Thyroid gland (tissue), 4 donors: ENCODE measurements around the gene SKP1. TPM values are rescaled to one million over a fixed set of nuclear protein-coding genes. Genes with fewer than 3 reads are reported as not detected.
A peak's percentile ranks its signal among the peaks of the same experiment; 100 is the strongest.

Experiments used
- DNase-seq, 2 donors: peaks; one replicate each; pipeline ENCODE4 v3.0.0-alpha.2; 2019
- H3K27ac ChIP-seq, 3 donors: fragments of 200-600 bp; sonication (generic); 1 replicate in 2 of 3; 2 replicates in 1 of 3; pipeline ENCODE4 v1.5.1; 2016 to 2019; ENCODE audit warnings: mild to moderate bottlenecking in 1 of 3, moderate library complexity in 1 of 3
- H3K27me3 ChIP-seq: fragments of 200-600 bp; sonication (generic); one replicate; pipeline ENCODE4 v1.5.1; 2019
- H3K36me3 ChIP-seq, 2 donors: fragments of 200-600 bp; sonication (generic); one replicate each; pipeline ENCODE4 v1.5.1; 2016 to 2019
- H3K4me1 ChIP-seq, 2 donors: fragments of 200-600 bp; sonication (generic); one replicate each; pipeline ENCODE4 v1.5.1; 2017 to 2019
- H3K4me3 ChIP-seq, 3 donors: fragments of 200-600 bp; sonication (generic); replicated peaks in 1 of 3; 1 replicate in 2 of 3; 2 replicates in 1 of 3; pipeline ENCODE4 v1.5.1; 2016; ENCODE audit warnings: mild to moderate bottlenecking in 1 of 3
- H3K9me3 ChIP-seq: fragments of 200-600 bp; sonication (generic); one replicate; pipeline ENCODE4 v1.5.1; 2017
- POLR2A ChIP-seq, 2 donors: fragments of 450-650 bp; IDR thresholded peaks; one replicate each; pipeline ENCODE4 v1.6.1; 2017; ENCODE audit warnings: antibody characterized with exemption in 2 of 2, mild to moderate bottlenecking in 2 of 2, moderate library complexity in 1 of 2
- WGBS, 2 donors: methylation state at CpG; one replicate each; pipeline ENCODE4 v1.1.5; 2017; 5-methylcytosine and 5-hydroxymethylcytosine counted together
- intact Hi-C: fragments of 100-400 bp; cut with DNase I; formaldehyde crosslinking; loops from one replicate; pipeline ENCODE4 v1.15.1; 2023
- total RNA-seq, 4 donors: library from RNA; depleted of rRNA; stranded (reverse); fragments of >200 nt; gene quantifications; one replicate each; pipeline ENCODE4 v1.2.3, GENCODE V29; 2016
- TF ChIP-seq, protein P1 (sequence below), 6 experiments: fragments of 200-600 bp in 3 of 6; fragments of 450-650 bp in 3 of 6; sonication (generic) in 3 of 6; IDR thresholded peaks; one replicate each; pipeline ENCODE4 v1.5.1; 2016 to 2019; ENCODE audit warnings: antibody characterized with exemption in 6 of 6, mild to moderate bottlenecking in 2 of 6, inconsistent platforms in 1 of 6, moderate library complexity in 1 of 6

SKP1 gene
- total RNA-seq, 4 donors from 2014 or later, result 234 to 418 (median 346) TPM

DNA sequence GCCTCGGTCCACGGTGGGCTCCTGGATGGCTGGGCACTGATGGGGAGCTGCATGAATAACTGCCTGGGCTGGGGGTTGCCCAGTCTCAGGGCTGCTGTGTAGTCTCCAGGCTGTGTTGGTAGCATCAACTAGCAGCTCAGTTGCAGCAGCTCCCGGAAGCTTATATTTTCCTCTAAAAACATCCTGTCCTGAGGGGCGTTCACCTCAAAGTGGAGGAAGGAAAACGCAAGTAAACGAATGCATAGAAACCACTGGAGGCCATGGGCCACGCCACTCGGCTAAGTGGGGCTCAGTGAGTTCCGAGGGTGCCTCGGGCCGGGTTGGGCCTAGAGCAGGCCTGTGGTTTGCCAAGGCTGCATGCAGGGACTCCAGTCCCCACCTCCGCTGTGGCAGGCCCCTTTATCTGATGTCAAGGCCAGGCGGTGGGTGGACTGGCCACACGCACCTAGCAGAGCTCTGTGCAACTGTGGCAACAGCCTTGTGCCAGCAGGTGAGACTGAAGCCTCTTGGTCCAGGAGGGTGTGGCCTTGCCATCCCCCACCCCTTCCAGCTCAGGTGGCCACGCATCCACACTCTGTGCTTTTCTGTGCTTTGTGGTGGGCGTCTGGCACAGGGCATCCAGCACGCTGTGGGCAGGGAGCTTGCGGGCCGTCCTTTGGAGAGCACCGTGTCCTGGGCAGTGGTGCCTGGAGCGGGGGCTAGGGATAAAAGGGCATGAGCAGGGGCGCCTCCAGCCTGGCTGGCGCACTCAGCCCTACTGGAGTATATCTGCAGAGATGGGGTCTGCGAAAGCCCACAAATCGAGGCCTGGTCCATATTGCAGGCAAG lies 47.1 kb downstream of the SKP1 start:
- WGBS, 2 donors, result 74 to 90% methylated on average over 17 to 23 of the region's 25 CpGs
- Histone ChIP-seq H3K4me1 (peaks cover 10 to 29% of the 10 kb centered on the region in 2 donors), H3K27me3 (no peaks in the 10 kb centered on the region), H3K9me3 (no peaks in the 10 kb centered on the region), H3K27ac (no peak overlapping the region), H3K36me3 (peaks cover 0 to 4% of the 10 kb centered on the region in 2 donors), H3K4me3 (no peak overlapping the region)
- intact Hi-C loops, result no loop called here
- no peak for TF ChIP-seq POLR2A (IDR thresholded peaks at IDR 0.05)
- no peak for DNase-seq

DNA sequence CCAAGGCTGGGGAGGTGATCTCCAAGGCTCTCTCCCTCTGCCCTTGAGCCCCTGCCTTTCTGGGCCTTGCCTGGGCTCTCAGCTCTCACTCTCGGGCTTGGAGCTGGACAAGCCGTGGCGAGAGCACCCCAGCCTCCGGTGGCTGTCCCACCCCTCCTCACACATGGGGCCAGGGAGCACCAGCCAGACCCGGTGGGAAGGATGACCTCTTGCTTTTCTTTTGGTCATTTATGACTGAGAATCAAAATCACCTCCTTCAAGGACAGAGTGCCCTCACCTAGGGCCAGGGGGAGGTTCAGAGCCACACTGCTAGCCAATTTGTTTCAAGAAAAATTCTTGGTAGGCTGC lies 48.1 kb downstream of the SKP1 start:
- intact Hi-C loops, result no loop called here
- Histone ChIP-seq H3K27me3 (no peaks in the 10 kb centered on the region), H3K4me3 (no peak overlapping the region), H3K4me1 (peaks cover 10 to 27% of the 10 kb centered on the region in 2 donors), H3K36me3 (no peaks in the 10 kb centered on the region), H3K9me3 (no peaks in the 10 kb centered on the region), H3K27ac (no peak overlapping the region)
- DNase-seq, result no peak
- WGBS, 2 donors, result 88 to 93% methylated on average over 4 to 5 of the region's 5 CpGs
- TF ChIP-seq POLR2A (IDR thresholded peaks at IDR 0.05), result no peak
- TF ChIP-seq, protein P1, sequence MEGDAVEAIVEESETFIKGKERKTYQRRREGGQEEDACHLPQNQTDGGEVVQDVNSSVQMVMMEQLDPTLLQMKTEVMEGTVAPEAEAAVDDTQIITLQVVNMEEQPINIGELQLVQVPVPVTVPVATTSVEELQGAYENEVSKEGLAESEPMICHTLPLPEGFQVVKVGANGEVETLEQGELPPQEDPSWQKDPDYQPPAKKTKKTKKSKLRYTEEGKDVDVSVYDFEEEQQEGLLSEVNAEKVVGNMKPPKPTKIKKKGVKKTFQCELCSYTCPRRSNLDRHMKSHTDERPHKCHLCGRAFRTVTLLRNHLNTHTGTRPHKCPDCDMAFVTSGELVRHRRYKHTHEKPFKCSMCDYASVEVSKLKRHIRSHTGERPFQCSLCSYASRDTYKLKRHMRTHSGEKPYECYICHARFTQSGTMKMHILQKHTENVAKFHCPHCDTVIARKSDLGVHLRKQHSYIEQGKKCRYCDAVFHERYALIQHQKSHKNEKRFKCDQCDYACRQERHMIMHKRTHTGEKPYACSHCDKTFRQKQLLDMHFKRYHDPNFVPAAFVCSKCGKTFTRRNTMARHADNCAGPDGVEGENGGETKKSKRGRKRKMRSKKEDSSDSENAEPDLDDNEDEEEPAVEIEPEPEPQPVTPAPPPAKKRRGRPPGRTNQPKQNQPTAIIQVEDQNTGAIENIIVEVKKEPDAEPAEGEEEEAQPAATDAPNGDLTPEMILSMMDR (IDR thresholded peaks at IDR 0.05), result no peak

DNA sequence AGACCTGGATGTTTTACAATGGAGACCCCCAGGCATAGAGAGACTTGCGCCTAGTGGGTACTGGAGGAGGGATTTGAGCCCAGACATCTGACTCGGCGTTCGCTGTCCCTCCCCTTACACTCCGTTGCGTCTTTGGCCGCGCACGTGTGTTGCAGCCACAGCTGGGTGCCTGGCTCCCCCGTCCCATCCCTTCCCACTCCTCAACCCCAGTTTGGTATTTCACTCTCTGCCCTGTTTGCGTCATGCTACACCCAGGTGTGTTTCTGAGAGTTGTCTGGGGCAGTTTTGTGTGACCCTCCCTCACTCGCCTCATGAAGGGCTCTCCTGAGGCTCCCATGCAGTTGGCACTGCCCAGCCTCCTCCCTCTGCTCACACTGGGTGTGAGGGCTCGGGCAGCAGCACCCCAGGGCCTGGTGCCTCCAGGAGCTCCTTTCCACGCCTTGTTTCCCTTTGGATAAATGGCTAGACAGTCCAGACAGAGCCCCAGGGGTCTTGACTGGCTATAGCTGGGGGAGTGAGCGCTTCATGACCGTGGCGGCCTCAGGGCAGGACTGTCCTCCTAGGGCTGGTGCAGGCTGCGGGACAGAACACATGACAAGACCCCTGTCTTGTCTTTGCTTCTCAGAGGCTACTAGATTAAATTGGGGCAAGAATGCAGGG lies 48.6 kb downstream of the SKP1 start:
- peaks cover 10 to 25% of the 10 kb centered on the region in 2 donors for H3K4me1 ChIP-seq
- no peak for DNase-seq
- H3K36me3 ChIP-seq, result no peaks in the 10 kb centered on the region
- H3K27ac ChIP-seq, result no peak overlapping the region
- intact Hi-C loops, result no loop called here
- no peak overlapping the region for H3K4me3 ChIP-seq
- H3K27me3 ChIP-seq, result no peaks in the 10 kb centered on the region
- 84 to 86% methylated on average over 15 to 17 of the region's 18 CpGs for WGBS, 2 donors
- H3K9me3 ChIP-seq, result no peaks in the 10 kb centered on the region
- TF ChIP-seq, protein P1 (IDR thresholded peaks at IDR 0.05), result no peak
- no peak for TF ChIP-seq POLR2A (IDR thresholded peaks at IDR 0.05)

DNA sequence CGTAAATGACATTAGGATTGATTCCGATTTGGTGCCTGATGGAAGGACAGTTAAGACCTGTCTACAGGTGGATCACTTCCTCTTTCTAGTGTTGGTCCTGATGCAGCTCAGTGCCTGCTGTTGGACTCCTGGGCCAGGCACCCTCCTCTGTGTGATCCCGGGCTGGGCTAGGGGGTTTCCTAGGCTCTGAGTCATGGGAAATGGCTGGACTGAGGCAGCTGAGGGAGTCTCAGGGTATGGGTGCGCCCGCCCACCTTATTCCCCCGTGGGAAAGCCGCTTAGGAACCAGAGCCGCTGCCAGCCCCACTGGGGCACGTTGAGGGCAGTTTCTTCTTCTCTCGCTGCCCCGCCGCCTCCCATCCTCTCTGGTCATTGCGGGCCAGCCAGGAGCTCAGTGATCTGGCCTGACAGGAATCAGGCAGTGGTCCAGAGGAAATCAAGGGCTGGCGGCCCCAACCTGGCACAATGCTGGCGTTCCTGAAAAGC lies 49.3 kb downstream of the SKP1 start:
- TF ChIP-seq, protein P1 (IDR thresholded peaks at IDR 0.05), result no peak
- TF ChIP-seq POLR2A (IDR thresholded peaks at IDR 0.05), result no peak
- intact Hi-C loops, result no loop called here
- Histone ChIP-seq H3K27me3 (no peaks in the 10 kb centered on the region), H3K9me3 (no peaks in the 10 kb centered on the region), H3K27ac (no peak overlapping the region), H3K36me3 (no peaks in the 10 kb centered on the region), H3K4me3 (no peak overlapping the region), H3K4me1 (peaks cover 10 to 25% of the 10 kb centered on the region in 2 donors)
- peak in 1 of 2 donors; percentile 33 for DNase-seq
- 74 to 84% methylated on average over 15 of the region's 15 CpGs for WGBS, 2 donors

DNA sequence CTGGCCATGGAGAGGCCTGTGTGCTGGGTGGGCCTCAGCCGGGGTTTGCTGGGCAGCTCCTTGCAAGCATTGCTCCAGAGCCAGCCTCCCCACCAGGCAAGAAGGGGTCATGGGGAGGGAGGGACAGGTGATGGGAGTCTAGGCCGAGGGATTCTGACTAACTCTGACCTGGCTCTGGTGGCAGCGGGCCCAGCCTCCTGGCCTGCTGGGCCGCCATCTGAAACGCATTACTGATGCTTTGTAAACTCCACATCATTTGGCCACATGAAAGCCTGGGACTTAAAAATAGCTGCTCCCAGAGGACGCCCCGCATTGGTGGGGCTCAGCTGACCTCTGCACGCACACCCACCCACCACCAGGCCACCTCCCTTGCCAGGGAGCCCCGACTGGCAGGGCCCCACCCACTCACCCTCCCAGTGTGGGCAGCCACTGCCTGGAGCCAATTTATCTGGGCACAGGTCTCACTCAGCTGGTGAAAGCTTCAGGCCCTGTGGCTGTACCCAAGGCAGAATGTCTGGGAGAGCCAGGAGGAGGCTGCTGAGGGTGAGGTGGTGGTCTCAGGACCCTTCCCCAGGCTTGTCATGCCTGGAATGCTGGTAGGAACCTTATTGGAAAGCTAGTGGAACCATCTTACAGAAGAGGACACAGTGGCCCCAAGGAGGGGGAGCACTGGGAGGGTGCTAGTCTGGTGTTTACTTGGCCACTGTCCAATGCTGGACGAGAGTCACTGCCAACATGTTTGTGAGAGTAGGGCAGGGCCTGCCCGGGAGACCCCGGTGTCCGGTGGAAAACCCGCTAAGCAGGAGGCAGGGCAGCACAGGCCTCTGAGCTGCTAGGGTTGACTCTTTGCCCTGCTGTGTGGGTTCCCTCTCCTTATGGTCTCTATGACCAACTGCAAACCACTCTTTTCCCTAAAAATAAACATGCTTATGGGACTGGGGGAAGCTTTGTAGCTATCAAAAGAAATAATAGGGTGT lies 51.4 kb downstream of the SKP1 start:
- Histone ChIP-seq H3K9me3 (no peaks in the 10 kb centered on the region), H3K27me3 (no peaks in the 10 kb centered on the region), H3K27ac (peak overlapping the region; percentile 47 to 80 (median 54)), H3K4me1 (peaks cover 10 to 25% of the 10 kb centered on the region in 2 donors), H3K4me3 (no peak overlapping the region), H3K36me3 (no peaks in the 10 kb centered on the region)
- DNase-seq, result peak; percentile 76 to 79
- intact Hi-C loops, result no loop called here
- TF ChIP-seq POLR2A (IDR thresholded peaks at IDR 0.05), result no peak
- TF ChIP-seq, protein P1 (IDR thresholded peaks at IDR 0.05), result no peak
- WGBS, 2 donors, result 30 to 42% methylated on average over 8 to 9 of the region's 14 CpGs
